ENCODE measurements around the gene PLXNA4.

PLXNA4 gene

DNA sequence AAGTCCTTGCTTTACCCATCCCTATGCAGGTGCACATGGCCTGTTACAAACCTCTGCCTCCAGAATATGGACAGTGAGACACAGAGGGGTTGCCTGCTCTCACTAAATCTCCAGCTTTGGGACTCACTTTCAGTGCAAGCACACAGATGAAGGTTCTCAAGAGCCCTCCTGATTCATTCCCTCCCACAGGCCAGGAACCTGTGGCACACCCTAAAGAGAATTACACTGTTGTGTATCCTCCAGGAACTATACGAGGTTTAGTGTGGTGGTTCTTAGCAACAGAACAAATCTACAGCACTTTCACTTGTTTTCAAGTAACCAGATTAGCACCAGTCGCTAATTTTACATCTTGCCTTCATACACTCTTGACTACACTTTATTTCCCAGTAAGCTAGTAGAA, 192.3 kb downstream of the PLXNA4 start:
- DNase-seq, result no peak

DNA sequence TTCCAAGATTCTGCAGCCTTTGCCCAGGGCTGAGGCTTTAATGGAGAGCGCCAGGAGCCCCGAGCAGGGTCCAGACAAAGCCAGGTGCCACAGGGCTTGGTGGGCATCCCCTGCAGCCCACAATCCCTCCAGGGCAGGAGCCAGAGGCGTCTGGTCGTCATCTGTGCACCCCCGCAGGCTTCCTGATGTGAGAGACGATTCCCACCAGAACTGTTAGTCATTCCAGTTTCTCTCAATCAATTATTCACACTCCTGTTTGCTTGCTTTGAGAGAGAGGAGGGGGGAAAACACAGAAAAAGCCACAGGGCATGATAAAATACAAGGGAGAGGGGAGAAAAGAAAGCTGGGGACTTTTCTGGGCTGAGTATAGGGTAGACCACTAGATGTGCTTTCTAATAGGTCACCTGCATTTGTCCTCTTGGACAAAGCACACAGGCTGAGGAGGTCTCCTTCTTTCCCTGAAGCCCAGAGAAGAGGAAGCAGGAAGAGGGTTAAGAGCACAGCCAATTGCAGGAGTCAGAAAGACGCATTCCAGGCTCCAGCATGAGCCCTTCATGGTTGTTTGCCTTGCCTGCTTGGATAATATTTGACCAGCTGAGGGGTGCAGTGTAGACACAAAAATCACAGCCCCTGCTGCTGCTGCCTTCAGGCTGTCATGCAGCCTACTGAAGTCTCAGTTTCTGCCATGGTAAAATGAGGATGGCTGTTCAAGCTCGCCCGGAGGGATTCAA, 194.4 kb downstream of the PLXNA4 start:
- DNase-seq, result peak; percentile 88 to 91

DNA sequence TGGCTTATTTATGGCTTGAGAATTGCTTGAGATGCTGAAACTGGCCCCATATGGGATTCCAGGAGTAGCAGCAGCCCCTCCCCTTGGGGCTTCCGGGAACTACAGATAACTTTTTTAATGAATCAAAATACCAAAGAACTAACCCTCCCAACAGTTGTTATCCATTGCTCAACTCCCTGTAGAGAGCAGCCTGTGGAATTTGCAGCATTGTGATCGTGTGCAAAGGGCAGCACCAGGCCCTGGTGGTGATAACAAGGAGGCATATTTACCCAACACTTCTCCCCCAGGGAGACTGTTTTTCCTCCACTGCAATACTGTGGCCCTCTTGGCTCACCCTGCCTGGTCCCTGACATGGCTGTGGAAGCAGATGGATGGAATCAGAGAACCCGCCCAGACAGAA, 196.2 kb downstream of the PLXNA4 start:
- no peak for DNase-seq

DNA sequence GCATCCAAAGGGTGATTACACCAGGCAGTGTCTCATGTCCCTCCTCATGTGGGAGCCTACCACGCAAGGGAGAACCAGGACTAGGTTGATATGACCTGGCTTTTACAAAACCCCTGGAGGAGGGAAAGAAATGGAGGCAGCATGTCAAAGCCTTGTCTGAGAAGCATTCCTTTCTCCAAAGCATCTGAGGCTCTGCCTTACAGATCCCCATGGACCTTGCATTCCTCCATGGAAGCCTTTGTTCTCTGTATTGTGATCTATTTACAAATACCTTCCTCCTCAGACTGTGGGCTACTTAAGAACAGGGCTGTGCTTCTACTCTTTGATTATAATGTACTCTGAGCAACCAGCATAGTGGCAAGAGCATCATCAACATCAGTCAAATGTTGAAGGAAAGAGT, 197.0 kb downstream of the PLXNA4 start:
- DNase-seq, result no peak

DNA sequence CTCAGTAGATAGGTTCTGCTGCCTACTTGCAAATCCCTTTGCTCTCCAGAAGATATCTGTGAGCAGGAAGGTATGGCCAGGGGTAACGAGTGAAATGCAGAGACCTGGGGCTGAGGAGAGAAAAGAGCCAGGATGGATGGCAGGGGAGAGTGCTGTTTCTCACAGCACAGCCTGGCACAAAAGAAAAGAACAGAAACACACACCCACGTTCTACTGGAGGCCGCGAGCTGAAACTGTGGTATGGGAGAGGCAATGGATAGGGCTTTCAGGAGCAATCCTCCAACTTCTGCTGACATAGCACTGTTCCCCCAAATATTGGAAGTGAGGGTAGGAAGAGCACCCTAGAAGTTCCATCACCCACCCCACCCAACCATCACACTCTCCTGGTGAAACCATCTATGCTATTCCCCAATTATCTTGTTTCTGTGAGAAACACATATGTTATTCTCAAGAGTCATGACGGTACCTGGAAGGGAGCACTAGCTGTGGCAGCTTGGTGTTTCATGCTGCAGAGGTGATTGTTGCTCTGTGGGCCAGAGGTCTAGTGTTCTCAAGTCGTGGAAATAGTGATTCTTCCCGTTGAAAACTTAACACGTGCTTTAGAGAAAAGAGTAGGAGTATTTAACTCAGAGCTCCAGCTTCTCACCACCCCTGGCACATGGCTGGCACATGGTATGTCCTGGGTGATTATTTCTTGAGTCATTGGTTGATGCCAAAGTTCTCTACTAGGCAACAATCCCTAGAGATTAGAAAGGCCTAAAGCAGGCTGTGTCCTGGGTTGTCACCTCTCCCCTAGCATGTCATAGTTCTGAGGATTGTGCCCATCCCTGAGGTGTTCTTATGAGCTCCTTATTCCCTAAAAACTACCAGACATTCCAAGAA, 198.3 kb downstream of the PLXNA4 start:
- DNase-seq, result no peak

DNA sequence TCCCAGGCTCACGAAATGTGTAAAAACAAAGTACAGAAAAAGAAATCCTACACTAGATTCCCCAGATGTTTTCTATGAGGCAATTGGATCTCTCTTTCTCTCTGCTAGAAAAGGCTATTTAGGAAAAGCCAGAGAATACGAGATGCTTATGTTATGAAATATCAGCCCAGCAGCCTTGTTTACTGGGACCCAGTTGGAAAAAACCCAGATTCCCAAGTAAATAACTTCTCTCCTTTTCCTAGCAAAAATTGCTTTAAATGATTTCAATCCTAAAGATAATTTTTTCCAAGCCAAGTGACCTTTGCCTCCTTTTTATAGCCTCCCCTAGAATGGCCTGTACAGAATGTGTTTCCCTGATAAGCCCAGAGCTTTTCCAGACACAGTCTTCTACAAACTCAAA, 199.3 kb downstream of the PLXNA4 start:
- no peak for DNase-seq

DNA sequence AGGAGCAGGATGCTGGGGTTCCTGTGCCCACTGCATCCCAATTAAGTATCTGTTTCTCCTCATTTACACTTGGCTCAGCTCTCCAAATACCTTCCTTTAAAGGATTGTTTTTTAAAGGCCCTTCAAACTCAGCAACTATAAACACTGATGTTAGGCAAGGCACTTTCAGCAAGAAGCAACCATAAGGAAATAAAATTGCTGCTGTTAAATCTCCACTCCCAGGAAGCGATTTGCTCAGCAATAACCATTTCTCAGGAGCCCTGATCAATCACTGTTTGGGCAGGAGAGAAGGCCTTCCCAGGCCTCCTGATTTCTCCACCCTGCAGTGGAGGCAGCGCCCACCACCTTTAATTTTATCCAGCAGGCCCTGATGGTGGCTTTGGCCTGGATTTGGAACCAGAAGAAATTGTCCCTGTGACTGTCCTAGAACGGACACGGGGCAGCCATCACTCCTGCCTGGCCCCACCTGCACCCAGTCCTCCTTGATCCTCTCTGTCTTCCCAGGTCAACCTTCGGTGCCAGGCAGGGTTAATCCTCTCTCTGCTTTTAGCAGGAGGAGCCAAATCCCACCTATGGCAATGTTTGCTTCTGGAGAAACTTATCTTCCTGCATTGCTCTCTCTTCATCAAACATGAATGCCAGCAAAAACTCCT, 199.8 kb downstream of the PLXNA4 start:
- DNase-seq, result no peak

DNA sequence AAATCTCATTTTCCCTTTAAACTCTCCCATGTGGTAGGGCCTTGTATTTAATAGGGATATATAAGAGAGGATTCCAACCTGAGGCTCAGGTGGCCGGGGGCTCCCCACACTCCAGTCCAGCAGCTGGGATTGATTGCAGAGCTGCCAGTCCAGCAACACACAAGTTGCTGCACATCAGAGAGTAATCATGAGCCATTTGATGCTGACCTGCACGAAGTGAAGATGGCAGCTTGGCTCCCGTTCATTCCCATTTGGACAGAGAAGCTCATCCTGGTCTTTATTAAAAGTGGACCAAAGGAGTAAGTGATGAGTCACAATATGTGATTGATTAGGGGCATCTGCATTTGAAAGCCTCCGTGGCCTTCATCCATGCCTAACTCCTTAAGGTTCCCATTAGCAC, 202.4 kb downstream of the PLXNA4 start:
- DNase-seq, result no peak

DNA sequence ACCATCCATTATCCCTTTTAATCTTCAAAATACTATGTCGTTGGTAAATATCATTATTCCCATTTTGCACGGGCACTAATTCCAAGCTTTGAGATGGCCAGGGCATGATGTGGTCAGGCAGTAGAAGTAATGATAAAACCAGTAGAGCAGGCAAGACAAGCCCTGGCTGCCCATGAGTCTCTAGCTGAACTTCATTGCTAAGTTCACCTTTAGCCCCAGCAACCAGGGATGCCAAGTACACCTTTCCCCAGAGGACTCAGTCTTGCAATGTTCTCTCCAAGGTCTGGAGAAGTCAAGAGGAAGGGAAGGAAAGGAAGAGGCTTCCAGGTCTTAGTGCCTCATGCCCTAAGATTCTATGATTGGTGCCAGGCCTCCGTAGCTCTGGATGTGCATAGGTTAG, 203.2 kb downstream of the PLXNA4 start:
- no peak for DNase-seq

DNA sequence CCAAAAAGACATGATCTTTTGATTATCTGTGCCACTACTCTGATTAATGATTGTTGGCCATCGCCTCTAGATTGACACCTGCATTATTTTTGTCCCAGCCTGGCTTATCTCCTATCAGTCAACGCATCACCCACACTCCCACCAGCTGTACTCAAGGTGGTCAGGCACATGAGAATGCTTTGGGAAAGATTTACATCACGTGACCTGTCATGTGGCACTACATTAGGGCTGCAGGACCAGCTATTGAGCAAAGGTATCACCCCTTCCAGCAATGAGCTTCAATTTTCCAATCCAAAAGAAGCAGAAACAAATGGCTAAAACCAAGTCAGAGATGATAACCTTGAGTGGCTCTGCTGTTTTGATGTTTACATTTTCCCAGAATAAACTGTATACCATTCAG, 204.3 kb downstream of the PLXNA4 start:
- DNase-seq, result no peak

DNA sequence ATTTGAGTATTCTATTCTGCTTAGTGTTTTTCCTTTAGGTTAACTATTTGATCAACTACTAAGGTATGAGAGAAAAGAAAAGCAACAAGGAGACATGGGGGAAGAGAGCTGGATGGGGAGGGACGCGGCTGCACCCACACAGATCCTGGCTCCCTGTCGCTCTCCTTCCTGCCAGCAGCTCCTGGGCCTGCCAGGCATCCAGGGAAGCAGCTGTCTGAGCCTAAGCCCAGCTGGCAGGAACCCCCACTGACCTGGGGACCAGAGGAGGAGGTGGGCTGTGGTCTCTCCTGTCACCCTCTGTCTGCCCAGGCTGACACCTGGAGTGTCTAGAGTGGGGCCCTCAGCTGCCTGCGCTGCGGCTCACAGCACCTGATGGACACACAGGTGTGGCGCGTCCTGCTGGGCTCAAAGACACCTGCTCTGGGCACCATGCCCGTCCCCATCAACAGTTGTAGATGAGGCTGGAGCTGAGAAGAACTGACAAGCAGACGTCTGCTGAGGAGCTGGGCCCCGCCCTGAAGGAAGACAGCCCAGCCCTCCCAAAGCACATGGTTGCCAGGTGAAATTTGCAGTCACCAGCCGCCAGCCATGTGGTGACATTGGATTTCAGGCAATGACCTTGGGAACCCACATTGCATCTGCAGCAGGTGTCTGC, 207.9 kb downstream of the PLXNA4 start:
- DNase-seq, result peak; percentile 51 to 57

DNA sequence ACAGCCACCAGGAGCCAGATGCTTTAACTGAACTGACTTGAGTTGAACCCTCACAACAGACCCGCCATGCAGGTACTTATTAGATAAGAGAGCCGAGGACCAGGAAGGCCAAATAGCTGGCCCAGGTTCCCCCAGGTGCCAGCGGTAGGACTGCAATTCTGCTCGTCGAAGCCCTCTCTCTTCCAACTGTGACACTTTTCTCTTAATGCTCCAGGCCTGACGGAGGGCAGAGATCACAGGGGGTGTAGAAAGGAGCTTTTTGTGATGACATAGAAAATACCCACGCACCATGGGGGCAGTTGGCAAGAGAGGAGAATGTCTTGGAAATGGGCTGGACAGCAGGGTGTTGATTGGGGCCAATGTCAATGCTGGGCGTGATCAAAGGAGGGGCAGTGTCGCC, 208.5 kb downstream of the PLXNA4 start:
- DNase-seq, result no peak

DNA sequence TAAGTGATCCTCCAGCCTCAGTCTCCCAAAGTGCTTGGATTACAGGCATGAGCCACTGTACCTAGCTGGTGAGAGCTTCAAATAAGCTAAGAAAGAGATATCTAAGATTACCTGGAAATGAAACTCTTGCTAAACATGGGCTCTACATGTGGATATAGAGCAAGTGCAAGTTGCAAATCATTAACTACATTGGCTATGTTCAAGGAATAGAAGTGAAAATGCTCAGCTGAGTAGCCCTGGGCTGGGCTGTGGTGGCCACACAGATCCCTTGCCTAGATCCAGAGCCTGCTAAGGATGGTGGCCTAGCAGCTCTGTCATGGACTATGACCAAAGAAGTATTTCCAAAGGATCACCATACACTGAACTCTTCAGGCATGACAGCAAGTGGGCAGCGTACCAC, 209.3 kb downstream of the PLXNA4 start:
- DNase-seq, result no peak

DNA sequence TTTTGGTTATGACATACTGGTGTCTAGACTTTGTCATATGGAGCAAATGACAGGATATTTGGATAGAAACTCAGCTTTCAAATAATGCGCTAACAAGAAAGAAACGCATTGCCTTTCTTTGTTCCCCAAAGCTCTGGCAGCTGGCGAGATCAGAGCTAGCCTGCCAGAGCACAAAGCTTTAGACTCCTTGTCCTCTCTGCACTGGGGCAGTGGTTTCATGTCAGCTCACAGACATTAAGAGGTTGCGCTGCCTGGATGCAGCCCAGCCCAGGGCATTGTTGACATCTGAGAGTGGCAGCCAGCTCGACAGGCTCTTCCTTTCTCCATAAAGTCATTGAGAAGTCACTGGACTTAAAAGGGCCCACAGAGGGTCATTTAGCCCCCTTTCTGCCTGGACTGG, 212.0 kb downstream of the PLXNA4 start:
- DNase-seq, result no peak

DNA sequence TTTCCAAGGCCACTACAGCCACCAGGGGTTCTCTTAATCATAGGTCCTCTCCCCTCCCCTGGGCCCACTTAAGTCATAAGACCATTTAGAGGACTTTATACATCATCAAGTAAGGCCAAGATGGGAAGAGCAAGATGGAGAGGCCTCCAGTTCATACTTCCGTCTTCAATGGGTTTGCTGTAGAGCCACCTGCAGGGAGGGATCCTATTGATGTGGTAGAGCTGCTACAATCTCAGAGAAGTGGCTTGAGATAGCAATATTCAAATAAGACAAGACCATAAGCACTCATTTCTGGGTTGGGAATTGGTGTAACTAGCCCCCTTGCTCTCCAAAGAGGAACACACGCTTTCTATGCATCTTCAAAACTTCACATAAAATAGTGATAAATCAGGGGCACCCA, 214.2 kb downstream of the PLXNA4 start:
- DNase-seq, result no peak

DNA sequence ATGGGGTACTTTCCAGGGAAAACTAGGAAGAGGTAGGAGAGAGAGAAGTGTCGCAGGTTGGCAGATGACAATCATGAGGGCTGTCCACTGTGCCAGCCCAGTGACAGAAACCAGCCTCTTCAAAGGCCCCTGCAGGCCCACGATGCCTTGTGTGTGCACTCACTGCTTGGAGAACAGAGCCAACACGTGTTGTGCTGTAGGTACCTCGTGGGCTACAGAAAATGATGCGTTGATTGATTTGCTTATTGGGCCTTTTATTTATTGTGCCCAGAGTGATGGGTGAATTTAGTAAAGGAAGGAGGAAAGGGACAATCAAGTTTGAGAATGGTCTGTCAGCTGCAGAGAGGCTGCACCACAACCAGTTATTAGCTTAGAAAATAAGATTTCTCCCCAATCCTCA, 215.1 kb downstream of the PLXNA4 start:
- no peak for DNase-seq

DNA sequence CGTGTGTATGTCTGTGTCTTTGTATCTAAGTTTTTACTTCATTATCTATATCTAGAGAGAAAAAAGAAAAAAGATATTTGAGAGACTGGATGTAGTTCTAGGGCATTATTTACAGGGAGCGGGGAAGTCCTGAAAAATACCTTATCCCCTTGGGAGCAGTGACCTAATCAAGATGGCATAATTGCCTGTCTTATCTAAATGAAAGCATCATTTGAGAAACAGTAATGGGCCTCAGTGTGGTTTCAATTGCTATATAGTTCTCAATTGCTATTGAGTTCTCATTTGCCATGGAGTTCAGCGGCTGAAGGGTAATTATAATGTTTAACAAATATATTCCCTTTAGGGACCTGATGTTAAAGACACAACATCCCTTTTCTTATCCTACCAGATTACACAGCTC, 216.5 kb downstream of the PLXNA4 start:
- DNase-seq, result no peak

DNA sequence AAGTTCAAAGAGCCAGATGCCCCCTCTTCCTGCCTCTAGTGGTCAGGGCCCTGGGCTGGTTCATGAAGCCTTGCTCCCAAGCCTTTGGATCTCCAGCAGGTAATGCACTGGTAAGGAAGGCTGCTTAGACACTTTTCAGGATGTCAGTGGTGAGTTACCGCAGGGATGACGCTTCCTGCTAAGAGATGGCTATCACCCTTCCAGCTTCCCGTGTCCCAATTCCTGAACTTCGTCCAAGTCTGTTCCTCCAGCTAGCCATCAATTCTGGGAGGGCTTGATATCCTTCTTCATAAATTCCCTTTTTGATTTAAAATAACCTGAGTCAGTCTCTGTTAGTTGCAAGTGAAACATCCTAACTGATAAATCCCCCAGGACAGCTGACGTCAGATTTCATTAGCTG, 221.2 kb downstream of the PLXNA4 start:
- no peak for DNase-seq

DNA sequence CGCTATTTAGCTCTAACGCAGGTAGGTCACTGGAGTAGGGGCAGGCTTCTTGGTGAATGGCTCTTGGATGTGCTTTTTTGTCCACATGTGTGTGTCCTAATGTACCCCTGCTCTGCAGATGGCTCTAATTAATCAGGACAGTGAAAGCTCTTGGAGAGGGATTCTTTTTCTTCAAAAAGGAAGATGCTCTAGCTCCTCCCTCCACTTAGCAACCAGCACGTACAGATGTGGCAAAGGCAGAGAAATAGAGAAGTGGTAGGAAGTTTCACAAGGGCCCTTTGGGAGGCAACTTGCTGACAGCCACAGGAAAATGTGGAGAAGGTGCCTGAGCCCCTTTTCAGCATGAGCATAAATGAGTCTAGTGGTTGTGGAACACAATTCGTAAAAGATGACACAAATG, 221.7 kb downstream of the PLXNA4 start:
- no peak for DNase-seq

DNA sequence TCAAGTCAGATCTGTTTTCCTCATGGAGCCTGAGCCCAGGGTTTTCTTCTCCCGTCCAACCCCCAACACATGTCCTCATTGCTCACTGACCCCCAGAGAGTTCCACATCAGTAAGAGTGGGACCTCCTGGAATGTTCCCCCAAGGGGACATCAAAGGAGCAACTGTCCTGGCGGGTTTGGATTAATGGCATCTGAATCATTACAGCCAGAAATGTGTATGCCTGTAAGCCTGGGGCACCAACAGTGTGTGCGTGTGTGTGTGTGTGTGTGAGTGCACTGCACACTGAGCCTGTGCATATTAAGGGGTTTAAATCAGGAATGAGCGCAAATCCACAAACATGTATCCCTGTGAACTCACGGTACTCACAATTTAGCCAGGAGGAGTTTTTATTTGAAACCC, 222.3 kb downstream of the PLXNA4 start:
- DNase-seq, result no peak

DNA sequence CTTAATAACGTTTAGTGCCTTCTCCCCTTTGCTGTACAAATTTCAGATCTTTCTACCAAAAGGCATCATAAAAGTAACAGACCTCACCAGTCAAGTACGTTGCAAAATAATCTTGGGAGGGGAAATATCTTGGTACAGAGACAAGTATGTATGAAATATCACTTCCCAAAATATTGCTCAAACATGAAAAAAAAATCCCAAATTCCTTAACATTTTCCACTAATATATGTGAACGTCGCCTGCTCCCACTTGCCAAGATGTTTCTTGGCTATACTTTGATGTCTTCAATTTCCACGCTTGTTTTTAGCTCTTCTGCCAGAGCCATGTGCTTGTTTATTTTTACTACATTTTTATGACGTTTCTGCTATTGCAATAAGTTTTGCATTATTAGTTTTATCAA, 223.5 kb downstream of the PLXNA4 start:
- no peak for DNase-seq

DNA sequence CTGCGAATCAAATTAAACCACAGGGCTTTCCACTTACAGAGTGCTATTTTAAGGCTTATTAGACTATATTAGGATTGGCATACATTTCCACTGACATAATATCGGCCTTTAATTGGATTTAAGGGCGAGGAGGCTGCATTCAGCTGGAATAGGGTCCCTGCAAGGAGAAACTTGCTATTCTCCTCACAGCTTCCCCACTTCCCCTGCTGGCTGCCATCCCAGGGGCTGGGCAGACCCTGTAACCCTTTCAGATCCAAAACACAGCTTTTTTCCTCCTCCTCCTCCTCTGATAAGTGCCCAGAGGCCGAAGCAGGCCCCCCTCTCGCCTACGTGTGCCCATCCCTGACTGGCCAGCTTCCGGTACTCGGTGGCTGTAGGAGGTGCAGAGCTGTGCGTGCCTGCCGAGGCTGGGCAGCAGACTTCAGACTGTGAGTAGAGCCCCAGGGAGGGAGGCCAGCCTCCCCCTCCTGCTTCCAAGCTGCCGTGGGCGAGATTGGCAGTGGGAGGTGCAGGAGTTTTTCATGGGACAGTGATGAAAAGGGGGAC, 224.2 kb downstream of the PLXNA4 start:
- no peak for DNase-seq

DNA sequence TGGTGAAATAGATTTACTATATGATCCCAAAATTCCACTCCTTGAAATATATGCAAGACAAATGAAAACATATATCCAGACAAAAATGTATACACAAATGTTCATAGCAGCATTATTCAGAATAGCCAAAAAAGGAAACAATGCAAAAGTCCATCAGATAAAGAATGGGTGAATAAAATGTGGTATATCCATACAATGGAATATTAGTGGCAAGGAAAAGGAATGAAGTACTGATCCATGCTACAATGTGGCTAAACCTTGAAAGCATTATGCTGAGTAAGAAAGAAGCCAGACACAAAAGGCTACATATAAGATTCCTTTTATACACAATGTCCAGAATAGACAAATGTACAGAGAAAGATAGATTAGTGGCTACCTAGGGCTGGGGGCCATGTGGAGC, 225.5 kb downstream of the PLXNA4 start:
- DNase-seq, result no peak
